SK-N-SH (cell line): ENCODE results near the gene ZSWIM5. TPM values are rescaled to one million over a fixed set of nuclear protein-coding genes. Genes with fewer than 3 reads are reported as not detected.

Experiments used
- CTCF ChIA-PET: fragments of 300-600, 350-600 bp; formaldehyde crosslinking; extraction: SDS; loops from one replicate; lab custom pipeline; 2021; lab: Yijun Ruan, JAX
- POLR2A ChIA-PET: fragments of 350-600 bp; sonication (Branson Sonifier 250); formaldehyde crosslinking; extraction: SDS; loops from one replicate; lab custom pipeline; 2020; ENCODE audit warnings: antibody characterized with exemption, inconsistent platforms; lab: Yijun Ruan, JAX
- DNase-seq: peaks from one replicate; pipeline ENCODE4 v3.0.0; 2012
- H2AFZ ChIP-seq: fragments of 200-600 bp; sonication (generic); 2 replicates; pipeline ENCODE4 v1.8.1; 2016; ENCODE audit warnings: antibody characterized with exemption, mild to moderate bottlenecking, low read depth
- H3F3A ChIP-seq: fragments of 200-600 bp; sonication (generic); replicated peaks from 2 replicates; pipeline ENCODE3; 2016; ENCODE audit warnings: antibody characterized with exemption, mild to moderate bottlenecking; ENCODE audit not compliant: insufficient read depth
- H3K27ac ChIP-seq, 2 experiments: fragments of 200-500 bp in 1 of 2; fragments of 200-600 bp in 1 of 2; sonication (Bioruptor generic) in 1 of 2; sonication (generic), shearing (Covaris generic) in 1 of 2; 2 replicates each; pipeline versions ENCODE4 v1.5.1 to v1.6.1; 2014 to 2016; ENCODE audit warnings: low read depth in 2 of 2, inconsistent platforms in 1 of 2, low read length in 1 of 2, mild to moderate bottlenecking in 1 of 2, mixed read lengths in 1 of 2
- H3K27me3 ChIP-seq: fragments of 200-600 bp; sonication (generic), shearing (Covaris generic); 2 replicates; pipeline ENCODE4 v1.6.1; 2016; ENCODE audit warnings: mixed run types; ENCODE audit not compliant: insufficient read depth
- H3K36me3 ChIP-seq, 2 experiments: fragments of 200-500 bp in 1 of 2; fragments of 200-600 bp in 1 of 2; sonication (Bioruptor generic) in 1 of 2; sonication (generic) in 1 of 2; replicated peaks in 1 of 2; 2 replicates each; pipeline versions ENCODE3 to v1.5.1; 2014 to 2016; ENCODE audit warnings: low read length in 1 of 2, mild to moderate bottlenecking in 1 of 2; ENCODE audit not compliant: insufficient read depth in 2 of 2, control insufficient read depth in 1 of 2
- H3K4me1 ChIP-seq, 2 experiments: fragments of 200-500 bp in 1 of 2; fragments of 200-600 bp in 1 of 2; sonication (Bioruptor generic) in 1 of 2; sonication (generic), shearing (Covaris generic) in 1 of 2; 2 replicates each; pipeline versions ENCODE4 v1.5.1 to v1.6.1; 2014 to 2016; ENCODE audit warnings: low read depth in 1 of 2, low read length in 1 of 2, mixed run types in 1 of 2; ENCODE audit not compliant: insufficient read depth in 2 of 2, control insufficient read depth in 1 of 2
- H3K4me2 ChIP-seq: fragments of 200-600 bp; sonication (generic), shearing (Covaris generic); 2 replicates; pipeline ENCODE4 v1.6.1; 2017; ENCODE audit warnings: mixed run types
- H3K4me3 ChIP-seq, 2 experiments: fragments of 200-500 bp in 1 of 2; fragments of 200-600 bp in 1 of 2; sonication (Bioruptor generic) in 1 of 2; sonication (generic), shearing (Covaris generic) in 1 of 2; 2 replicates each; pipeline versions ENCODE4 v1.5.1 to v1.8.1; 2014 to 2016; ENCODE audit warnings: low read depth in 2 of 2, inconsistent platforms in 1 of 2, low read length in 1 of 2, mild to moderate bottlenecking in 1 of 2, mixed read lengths in 1 of 2, moderate library complexity in 1 of 2
- H3K79me2 ChIP-seq: fragments of 200-600 bp; sonication (generic); 2 replicates; pipeline ENCODE4 v1.8.1; 2017; ENCODE audit warnings: mild to moderate bottlenecking; ENCODE audit not compliant: insufficient read depth
- H3K9ac ChIP-seq: fragments of 200-600 bp; sonication (generic); 2 replicates; pipeline ENCODE4 v1.6.1; 2017; ENCODE audit warnings: mixed run types
- H3K9me2 ChIP-seq: fragments of 200-600 bp; sonication (generic); 2 replicates; pipeline ENCODE4 v1.6.1; 2017; ENCODE audit warnings: mixed run types
- H3K9me3 ChIP-seq: fragments of 200-600 bp; sonication (generic); 2 replicates; pipeline ENCODE4 v1.6.1; 2017; ENCODE audit warnings: mixed run types, mild to moderate bottlenecking, moderate library complexity
- H4K20me1 ChIP-seq: fragments of 200-600 bp; sonication (generic); 2 replicates; pipeline ENCODE4 v1.6.1; 2017; ENCODE audit warnings: mild to moderate bottlenecking, mixed run types; ENCODE audit not compliant: insufficient read depth
- EZH2phosphoT487 ChIP-seq: fragments of 200-600 bp; sonication (generic); IDR thresholded peaks from 2 replicates; pipeline ENCODE4 v1.6.1; 2017; ENCODE audit warnings: low read depth, mixed run types, mild to moderate bottlenecking, antibody characterized with exemption, moderate library complexity, borderline replicate concordance
- FOXJ3 ChIP-seq: sonication (generic); formaldehyde crosslinking; IDR thresholded peaks from 2 replicates; pipeline ENCODE4 v1.5.1; 2020; ENCODE audit warnings: mild to moderate bottlenecking, missing genetic modification reagents
- GABPA ChIP-seq: IDR thresholded peaks from 2 replicates; pipeline ENCODE4 v1.4.0; 2012; ENCODE audit warnings: low read depth, mild to moderate bottlenecking
- MXI1 ChIP-seq: IDR thresholded peaks from 2 replicates; pipeline ENCODE4 v1.6.1; 2012; ENCODE audit warnings: mild to moderate bottlenecking, low read depth, low read length, improper control_type of control experiment
- NFIC ChIP-seq: IDR thresholded peaks from 2 replicates; pipeline ENCODE4 v1.4.0; 2012; ENCODE audit warnings: borderline replicate concordance
- NRF1 ChIP-seq: IDR thresholded peaks from 2 replicates; pipeline ENCODE4 v1.6.1; 2012; ENCODE audit warnings: low read depth, mild to moderate bottlenecking, low read length
- PBX3 ChIP-seq: IDR thresholded peaks from 2 replicates; pipeline ENCODE4; 2012
- RCOR1 ChIP-seq: fragments of 150-350 bp; IDR thresholded peaks from 2 replicates; pipeline ENCODE4 v1.6.1; 2017; ENCODE audit warnings: antibody characterized with exemption, low read length
- RFX5 ChIP-seq: IDR thresholded peaks from 2 replicates; pipeline ENCODE4 v1.6.1; 2012; ENCODE audit warnings: mild to moderate bottlenecking, improper control_type of control experiment, low read length
- SIN3A ChIP-seq: IDR thresholded peaks from 2 replicates; pipeline ENCODE4 v1.6.1; 2012; ENCODE audit warnings: low read depth, mild to moderate bottlenecking, low read length, moderate library complexity, borderline replicate concordance
- SMC3 ChIP-seq: IDR thresholded peaks from 2 replicates; pipeline ENCODE4 v1.6.1; 2012; ENCODE audit warnings: low read depth, low read length, improper control_type of control experiment
- TCF12 ChIP-seq: IDR thresholded peaks from 2 replicates; pipeline ENCODE4 v1.4.0; 2012
- ZBTB33 ChIP-seq: IDR thresholded peaks from 2 replicates; pipeline ENCODE4 v1.4.0; 2012; ENCODE audit warnings: low read depth, borderline replicate concordance
- WGBS: methylation state at CpG from one replicate; pipeline ENCODE4 v1.1.6; 2017; ENCODE audit warnings: low lambda C conversion rate; 5-methylcytosine and 5-hydroxymethylcytosine counted together
- polyA plus RNA-seq, 3 experiments: library from polyadenylated mRNA; depleted of rRNA; stranded (reverse); fragments of >200 nt; gene quantifications; 2 replicates each; pipeline ENCODE4 v1.2.3, GENCODE V29; 2012

The ZSWIM5 gene
- polyA plus RNA-seq, 1 of the 3 experiments (the other 2 are of a cell fraction): 0.07 TPM

GRCh38 chr1:45037456-45037855 is 168.9 kb downstream of the ZSWIM5 start (continued):
- TF ChIP-seq RFX5: no peak
- peak; percentile 21; the same call in 1 of the 2 replicates for TF ChIP-seq NFIC

GRCh38 chr1:45035631-45036301 is 170.6 kb downstream of the ZSWIM5 start:
- 82% methylated on average over 4 of the region's 7 CpGs for WGBS

More at GRCh38 chr1:45035631-45036301, 170.6 kb downstream of the ZSWIM5 start:
- POLR2A ChIA-PET: no interaction called here
- Histone ChIP-seq H3F3A (no peaks in the 10 kb centered on the region), H3K9me3 (no peaks in the 10 kb centered on the region), H3K79me2 (no peaks in the 10 kb centered on the region), H3K27me3 (no peaks in the 10 kb centered on the region), H2AFZ (no peak overlapping the region), H3K27ac (no peak overlapping the region), H3K4me2 (no peak overlapping the region), H3K4me3 (no peak overlapping the region), H3K4me1 (no peaks in the 10 kb centered on the region), H4K20me1 (no peaks in the 10 kb centered on the region), H3K9me2 (no peaks in the 10 kb centered on the region), H3K9ac (no peak overlapping the region), H3K36me3 (no peaks in the 10 kb centered on the region)
- CTCF ChIA-PET: interaction anchor here (1.6 kb wide), 1 partner anchor 21 kb away, joined by 6 read pairs; no protein-coding TSS in a partner anchor
- DNase-seq: no peak
- TF ChIP-seq TCF12: no peak
- no peak for TF ChIP-seq ZBTB33
- TF ChIP-seq FOXJ3: no peak
- TF ChIP-seq GABPA: no peak
- TF ChIP-seq SMC3: no peak
- no peak for TF ChIP-seq NFIC
- TF ChIP-seq PBX3: no peak
- no peak for TF ChIP-seq MXI1
- no peak for TF ChIP-seq EZH2phosphoT487
- TF ChIP-seq RCOR1: no peak
- TF ChIP-seq SIN3A: no peak
- no peak for TF ChIP-seq NRF1
